ENCODE measurements around the gene RNF212.
"Not testable (repeated sequence)": the region's sequence is repeated elsewhere in the genome, so short reads cannot be mapped to it uniquely, and the experiment has no call there.

The RNF212 gene

DNA sequence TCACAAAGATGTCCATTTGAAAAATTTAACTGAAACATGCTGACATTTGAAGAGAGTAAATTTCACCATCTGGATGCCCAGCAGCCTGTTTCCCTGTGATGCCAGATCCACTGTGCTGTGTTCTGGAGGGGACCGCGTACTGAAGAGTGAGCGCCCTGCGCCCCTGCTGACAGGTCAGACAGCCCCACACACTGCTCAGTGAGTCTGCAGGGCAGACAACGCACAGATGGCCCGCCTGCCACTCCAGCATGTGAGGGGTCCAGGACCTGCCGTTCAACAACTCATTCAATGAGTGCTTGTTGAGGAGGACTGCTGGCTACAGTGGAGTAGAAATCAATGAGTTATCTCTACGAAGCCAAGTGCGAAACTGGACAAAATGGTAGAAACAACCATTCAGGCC is 52.7 kb downstream of the RNF212 start:
- DNase-seq, result no peak

GRCh38 chr4:1060121-1060520 is 53.2 kb downstream of the RNF212 start:
- no peak for DNase-seq

DNA sequence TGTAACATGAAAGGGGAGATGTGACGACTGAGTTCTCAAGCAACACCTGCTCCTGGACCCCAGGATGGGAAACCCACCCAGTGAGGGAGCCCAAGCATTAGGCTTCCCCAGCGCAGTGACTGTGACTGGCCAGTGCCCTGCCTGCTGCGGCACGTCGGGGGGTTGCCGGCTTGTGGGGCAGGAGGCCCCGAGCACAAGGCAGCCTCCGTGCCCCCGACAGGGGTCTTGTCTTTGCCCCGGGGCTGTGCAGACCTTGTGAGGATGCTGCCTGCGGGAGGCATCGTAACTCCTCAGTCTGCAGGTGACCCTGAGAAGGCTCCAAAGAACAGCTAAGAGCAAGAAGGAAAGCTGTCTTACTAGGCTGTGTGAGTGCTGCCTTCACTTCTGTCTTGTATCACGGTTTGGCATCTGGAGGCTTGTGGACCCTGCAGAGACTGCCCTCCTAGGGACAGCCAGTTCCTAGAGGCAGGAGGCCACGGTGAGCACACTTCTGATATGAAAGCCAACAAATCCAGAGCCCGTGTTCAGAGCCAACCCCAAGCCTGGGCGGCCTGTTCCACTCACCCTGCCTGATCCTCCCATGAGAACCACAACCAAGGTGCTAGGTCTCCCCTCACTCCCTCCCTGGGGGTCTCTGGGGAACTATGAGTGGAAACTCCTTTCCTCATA is 54.2 kb downstream of the RNF212 start:
- no peak for DNase-seq

- DNase-seq, result no peak
These were observed 55.0 kb downstream of the RNF212 start for GRCh38 chr4:1058198-1058996.

GRCh38 chr4:1057403-1057745 is 56.0 kb downstream of the RNF212 start:
- DNase-seq, result no peak

DNA sequence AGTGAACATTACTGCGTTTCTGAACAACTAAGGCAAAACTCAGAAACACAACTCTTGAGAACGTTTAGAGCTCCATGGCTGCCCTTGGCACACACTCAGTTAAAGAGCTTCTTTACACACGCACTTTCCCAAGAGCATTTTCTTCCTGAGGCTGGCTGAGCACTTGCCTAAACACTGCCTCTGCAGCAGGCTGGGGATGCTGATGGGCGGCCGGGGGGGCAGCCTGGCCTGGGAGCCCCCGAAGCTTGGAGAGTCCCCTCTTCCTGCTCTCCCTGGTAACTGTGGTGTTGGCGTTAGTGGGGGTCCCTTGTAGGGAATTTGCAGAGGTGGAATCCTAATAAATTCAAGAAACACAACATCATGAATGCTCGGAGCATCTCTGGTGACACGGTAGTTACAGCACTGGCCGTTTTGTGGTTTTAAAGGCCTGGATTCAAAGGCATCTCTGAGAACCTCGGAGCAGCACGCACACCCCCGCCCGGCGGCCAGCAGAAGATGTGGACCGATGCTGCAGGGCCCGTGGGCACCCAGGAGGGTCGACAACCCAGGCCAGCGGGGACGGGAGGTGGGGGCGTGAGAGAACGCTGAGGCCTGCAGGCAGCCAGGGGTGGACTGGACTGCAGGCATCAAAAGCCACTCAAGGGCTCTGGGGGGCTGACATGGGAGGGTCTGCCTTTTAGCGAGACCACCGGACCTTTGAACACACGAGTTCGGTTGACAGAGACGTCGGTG is 56.5 kb downstream of the RNF212 start:
- no peak for DNase-seq

DNA sequence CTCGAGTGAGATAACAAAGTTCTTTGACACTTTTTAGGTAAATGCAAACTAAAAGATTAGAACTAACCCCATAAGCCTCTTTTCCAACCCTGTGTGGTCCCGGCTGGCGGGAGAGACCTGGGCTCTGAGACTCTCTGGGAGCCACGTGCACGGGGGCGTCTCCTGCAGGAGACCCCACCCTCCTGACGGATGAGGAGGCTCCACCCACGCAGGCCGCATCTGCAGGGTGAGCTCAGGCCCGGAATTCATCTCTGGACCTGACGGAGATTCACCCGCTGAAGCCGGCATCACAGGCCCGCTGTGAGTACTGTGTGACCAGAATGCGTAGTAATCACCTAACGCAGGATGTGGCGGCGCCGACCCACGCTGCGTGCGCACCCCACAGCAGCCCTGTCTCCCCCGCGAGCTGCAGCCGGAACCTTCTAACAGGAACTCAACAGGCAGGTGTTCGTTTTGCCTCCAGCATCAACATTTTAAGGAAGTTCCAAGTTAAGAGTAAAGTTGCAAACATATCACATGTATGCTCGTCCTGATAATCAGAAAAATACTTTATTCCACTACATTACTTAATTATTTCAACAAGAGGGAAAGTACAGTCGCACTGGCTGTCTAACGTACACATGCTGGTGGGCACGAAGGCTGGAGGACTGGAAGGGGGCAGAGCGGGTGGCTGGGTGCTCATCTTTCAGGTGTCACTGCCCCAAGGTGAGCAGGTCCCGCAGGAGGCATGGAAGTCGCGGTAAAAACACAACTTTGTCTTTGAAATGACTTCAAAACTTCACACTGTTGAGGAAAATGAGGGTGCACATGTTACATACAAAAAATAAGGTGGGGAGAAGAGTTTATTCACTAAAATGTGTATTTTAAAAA is 57.4 kb downstream of the RNF212 start:
- peak; percentile 61 for DNase-seq

- not testable (repeated sequence) for DNase-seq
These were observed 58.1 kb downstream of the RNF212 start for GRCh38 chr4:1055243-1055701.

DNA sequence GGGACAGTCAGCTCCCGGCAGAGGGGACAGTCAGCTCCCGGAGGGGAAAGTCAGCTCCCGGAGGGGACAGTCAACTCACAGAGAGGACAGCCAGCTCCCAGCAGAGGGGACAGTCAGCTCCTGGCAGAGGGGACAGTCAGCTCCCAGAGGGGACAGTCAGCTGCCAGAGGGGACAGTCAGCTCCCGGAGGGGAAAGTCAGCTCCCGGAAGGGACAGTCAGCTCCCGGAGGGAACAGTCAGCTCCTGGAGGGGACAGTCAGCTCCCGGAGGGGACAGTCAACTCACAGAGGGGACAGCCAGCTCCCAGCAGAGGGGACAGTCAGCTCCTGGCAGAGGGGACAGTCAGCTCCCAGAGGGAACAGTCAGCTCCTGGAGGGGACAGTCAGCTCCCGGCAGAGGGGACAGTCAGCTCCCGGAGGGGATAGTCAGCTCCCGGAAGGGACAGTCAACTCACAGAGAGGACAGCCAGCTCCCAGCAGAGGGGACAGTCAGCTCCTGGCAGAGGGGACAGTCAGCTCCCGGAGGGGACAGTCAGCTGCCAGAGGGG is 58.6 kb downstream of the RNF212 start:
- not testable (repeated sequence) for DNase-seq

DNA sequence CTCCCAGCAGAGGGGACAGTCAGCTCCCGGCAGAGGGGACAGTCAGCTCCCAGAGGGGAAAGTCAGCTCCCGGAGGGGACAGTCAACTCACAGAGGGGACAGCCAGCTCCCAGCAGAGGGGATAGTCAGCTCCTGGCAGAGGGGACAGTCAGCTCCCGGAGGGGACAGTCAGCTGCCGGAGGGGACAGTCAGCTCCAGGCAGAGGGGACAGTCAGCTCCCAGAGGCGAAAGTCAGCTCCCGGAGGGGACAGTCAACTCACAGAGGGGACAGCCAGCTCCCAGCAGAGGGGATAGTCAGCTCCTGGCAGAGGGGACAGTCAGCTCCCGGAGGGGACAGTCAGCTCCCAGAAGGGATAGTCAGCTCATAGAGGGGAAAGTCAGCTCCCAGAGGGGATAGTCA is 59.5 kb downstream of the RNF212 start:
- DNase-seq, result not testable (repeated sequence)

GRCh38 chr4:1053080-1053661 is 60.2 kb downstream of the RNF212 start:
- DNase-seq, result no peak

GRCh38 chr4:1052231-1052671 is 61.1 kb downstream of the RNF212 start:
- no peak for DNase-seq

- no peak for DNase-seq
These were observed 61.9 kb downstream of the RNF212 start for GRCh38 chr4:1051472-1051871.

GRCh38 chr4:1050486-1051213 is 62.7 kb downstream of the RNF212 start:
- DNase-seq, result no peak

DNA sequence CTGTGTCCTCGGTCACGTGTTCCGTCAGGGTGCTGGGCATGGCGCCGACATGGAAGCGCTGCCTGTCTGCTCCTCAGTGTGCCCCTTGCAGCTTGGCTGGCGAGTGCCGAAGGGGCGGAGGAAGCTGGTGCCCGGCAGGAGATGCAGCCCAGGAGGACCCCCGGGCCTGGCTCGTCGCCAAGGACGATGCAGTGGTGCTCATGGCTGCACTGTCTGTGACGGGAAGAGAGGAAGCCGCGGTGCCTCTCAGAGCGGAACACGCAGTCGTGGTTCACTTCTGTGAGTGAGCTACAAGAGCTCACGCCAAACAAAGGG is 63.8 kb downstream of the RNF212 start:
- no peak for DNase-seq

GRCh38 chr4:1048773-1049590 is 64.4 kb downstream of the RNF212 start:
- DNase-seq, result no peak

GRCh38 chr4:1047976-1048772 is 65.2 kb downstream of the RNF212 start:
- DNase-seq, result no peak

- DNase-seq, result no peak
These were observed 66.0 kb downstream of the RNF212 start for GRCh38 chr4:1047106-1047975.
